HFFc6 (cell line): ENCODE data around the gene MALAT1. TPM values are rescaled to one million over a fixed set of nuclear protein-coding genes. Genes with fewer than 3 reads are reported as not detected.

Experiments used
- DNase-seq: peaks from one replicate; pipeline ENCODE4 v3.0.0-alpha.2; 2018
- H3K27ac Mint-ChIP-seq: 2 replicates; pipeline ENCODE4 v1.8.0; 2020; ENCODE audit warnings: mild to moderate bottlenecking, mixed read lengths
- H3K27me3 Mint-ChIP-seq: 2 replicates; pipeline ENCODE4 v1.8.0; 2021; ENCODE audit warnings: mild to moderate bottlenecking, moderate library complexity, mixed read lengths; ENCODE audit not compliant: insufficient read depth
- H3K36me3 Mint-ChIP-seq: 2 replicates; pipeline ENCODE4 v1.8.0; 2021; ENCODE audit warnings: low read depth, mixed read lengths
- H3K4me1 Mint-ChIP-seq: 2 replicates; pipeline ENCODE4 v1.8.0; 2020; ENCODE audit warnings: low read depth, mixed read lengths
- H3K4me3 Mint-ChIP-seq: 2 replicates; pipeline ENCODE4 v1.8.0; 2020; ENCODE audit warnings: mild to moderate bottlenecking, moderate library complexity, mixed read lengths
- H3K9me3 Mint-ChIP-seq: 2 replicates; pipeline ENCODE4 v1.8.0; 2020; ENCODE audit warnings: mild to moderate bottlenecking, mixed read lengths
- CTCF ChIP-seq: fragments of 200-600 bp; sonication (generic); IDR thresholded peaks from 2 replicates; pipeline ENCODE4 v1.5.0; 2021; ENCODE audit warnings: antibody characterized with exemption, mild to moderate bottlenecking
- total RNA-seq, 6 experiments: library from RNA; stranded (reverse); fragmentation: NEBNext Ultra II Directional; extraction: Animal tissue kit (Norgen Biotek cat#: 25700); gene quantifications; 2 replicates in 1 of 6; 3 replicates in 5 of 6; pipeline ENCODE4 v1.2.3, GENCODE V29; 2021

The MALAT1 gene
- total RNA-seq, 6 experiments from 2014 or later, result 3,136 to 4,087 (median 3,570) TPM

- peak overlapping the region; percentile 96 for H3K4me3 Mint-ChIP-seq
- DNase-seq, result no peak
- H3K27me3 Mint-ChIP-seq, result peaks cover 2% of the 10 kb centered on the region
- H3K27ac Mint-ChIP-seq, result no peak overlapping the region; the same call in 1 of the 2 replicates
- H3K4me1 Mint-ChIP-seq, result peaks cover 8% of the 10 kb centered on the region
- peaks cover 4% of the 10 kb centered on the region; the same call in 1 of the 2 replicates for H3K9me3 Mint-ChIP-seq
- H3K36me3 Mint-ChIP-seq, result peaks cover 26% of the 10 kb centered on the region
- no peak for TF ChIP-seq CTCF
Observed at GRCh38 chr11:65526744-65527143, 27.9 kb downstream of the MALAT1 start.

- H3K36me3 Mint-ChIP-seq, result peaks cover 27% of the 10 kb centered on the region
- H3K9me3 Mint-ChIP-seq, result peaks cover 4% of the 10 kb centered on the region; the same call in 1 of the 2 replicates
- H3K4me3 Mint-ChIP-seq, result no peak overlapping the region; the same call in 1 of the 2 replicates
- peaks cover 8% of the 10 kb centered on the region for H3K4me1 Mint-ChIP-seq
- H3K27me3 Mint-ChIP-seq, result peaks cover 2% of the 10 kb centered on the region
- no peak for DNase-seq
- no peak for TF ChIP-seq CTCF
- H3K27ac Mint-ChIP-seq, result peak overlapping the region; percentile 8; the same call in 1 of the 2 replicates
Observed at GRCh38 chr11:65528819-65529350, 30.0 kb downstream of the MALAT1 start.

- Mint-ChIP-seq H3K27ac (peak overlapping the region; percentile 22; the same call in 1 of the 2 replicates), H3K36me3 (peaks cover 31% of the 10 kb centered on the region), H3K4me3 (no peak overlapping the region), H3K9me3 (no peaks in the 10 kb centered on the region), H3K4me1 (peaks cover 2% of the 10 kb centered on the region), H3K27me3 (peaks cover 2% of the 10 kb centered on the region)
- no peak for TF ChIP-seq CTCF
- DNase-seq, result no peak
Observed at GRCh38 chr11:65529475-65530156, 30.8 kb downstream of the MALAT1 start.

GRCh38 chr11:65530157-65530496 lies 31.3 kb downstream of the MALAT1 start:
- Mint-ChIP-seq H3K4me3 (peak overlapping the region; percentile 46; the same call in 1 of the 2 replicates), H3K27me3 (peaks cover 4% of the 10 kb centered on the region), H3K36me3 (peaks cover 34% of the 10 kb centered on the region)

GRCh38 chr11:65532388-65533064 lies 33.7 kb downstream of the MALAT1 start:
- no peak for DNase-seq
- no peak for TF ChIP-seq CTCF
- Mint-ChIP-seq H3K27me3 (peaks cover 5% of the 10 kb centered on the region), H3K36me3 (peaks cover 25% of the 10 kb centered on the region), H3K4me1 (no peaks in the 10 kb centered on the region; the same call in 1 of the 2 replicates), H3K9me3 (no peaks in the 10 kb centered on the region), H3K27ac (no peak overlapping the region), H3K4me3 (no peak overlapping the region)

More at GRCh38 chr11:65530157-65530496, 31.3 kb downstream of the MALAT1 start:
- peak; percentile 60 for TF ChIP-seq CTCF
- Mint-ChIP-seq H3K9me3 (no peaks in the 10 kb centered on the region), H3K27ac (peak overlapping the region; percentile 22; the same call in 1 of the 2 replicates), H3K4me1 (no peaks in the 10 kb centered on the region; the same call in 1 of the 2 replicates)
- DNase-seq, result no peak
